ENCODE results near the gene KLF7. TPM values are rescaled to one million over a fixed set of nuclear protein-coding genes. Genes with fewer than 3 reads are reported as not detected.

The KLF7 gene
- total RNA-seq, 1 donor: 31.1 TPM

DNA sequence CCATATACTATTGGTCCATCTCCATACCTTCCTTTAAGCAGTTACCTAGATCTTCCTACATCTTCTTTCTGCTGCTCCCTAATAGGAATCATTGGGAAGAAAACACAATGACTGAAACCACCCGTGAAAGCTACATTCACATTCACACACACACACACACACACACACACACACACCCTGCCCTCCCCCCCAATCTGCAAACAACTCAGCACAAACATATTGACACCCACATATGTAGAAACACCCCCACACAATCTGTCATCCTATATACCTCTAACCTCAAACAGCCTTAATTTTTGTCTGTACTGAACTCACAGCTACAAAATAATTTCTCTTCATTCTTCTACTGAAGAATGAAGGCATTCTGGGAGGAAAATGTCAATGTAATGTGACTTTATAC is 63.8 kb downstream of the KLF7 start:
- Histone ChIP-seq H3K4me2 (ENCODE audit: insufficient read depth, low read length) (no peak overlapping the region), H3K79me2 (ENCODE audit: insufficient read depth, low read length) (peaks cover 83% of the 10 kb centered on the region), H3K27me3 (ENCODE audit: insufficient read depth, low read length) (no peaks in the 10 kb centered on the region), H3K4me3 (ENCODE audit: insufficient read depth, low read length) (no peak overlapping the region), H3K4me1 (ENCODE audit: insufficient read depth, low read length) (no peaks in the 10 kb centered on the region), H3K9me3 (ENCODE audit: low read depth, low read length) (no peaks in the 10 kb centered on the region), H3K27ac (ENCODE audit: low read depth, low read length) (no peak overlapping the region), H3K36me3 (ENCODE audit: insufficient read depth, low read length) (peaks cover 52% of the 10 kb centered on the region), H4K20me1 (ENCODE audit: insufficient read depth, low read length) (peaks cover 44% of the 10 kb centered on the region), H2AFZ (ENCODE audit: low read length) (no peak overlapping the region)
- no peak for DNase-seq (ENCODE audit: insufficient read length, low spot score, missing footprints)
- TF ChIP-seq, protein P1, sequence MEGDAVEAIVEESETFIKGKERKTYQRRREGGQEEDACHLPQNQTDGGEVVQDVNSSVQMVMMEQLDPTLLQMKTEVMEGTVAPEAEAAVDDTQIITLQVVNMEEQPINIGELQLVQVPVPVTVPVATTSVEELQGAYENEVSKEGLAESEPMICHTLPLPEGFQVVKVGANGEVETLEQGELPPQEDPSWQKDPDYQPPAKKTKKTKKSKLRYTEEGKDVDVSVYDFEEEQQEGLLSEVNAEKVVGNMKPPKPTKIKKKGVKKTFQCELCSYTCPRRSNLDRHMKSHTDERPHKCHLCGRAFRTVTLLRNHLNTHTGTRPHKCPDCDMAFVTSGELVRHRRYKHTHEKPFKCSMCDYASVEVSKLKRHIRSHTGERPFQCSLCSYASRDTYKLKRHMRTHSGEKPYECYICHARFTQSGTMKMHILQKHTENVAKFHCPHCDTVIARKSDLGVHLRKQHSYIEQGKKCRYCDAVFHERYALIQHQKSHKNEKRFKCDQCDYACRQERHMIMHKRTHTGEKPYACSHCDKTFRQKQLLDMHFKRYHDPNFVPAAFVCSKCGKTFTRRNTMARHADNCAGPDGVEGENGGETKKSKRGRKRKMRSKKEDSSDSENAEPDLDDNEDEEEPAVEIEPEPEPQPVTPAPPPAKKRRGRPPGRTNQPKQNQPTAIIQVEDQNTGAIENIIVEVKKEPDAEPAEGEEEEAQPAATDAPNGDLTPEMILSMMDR (IDR thresholded peaks at IDR 0.05; ENCODE audit: extremely low read depth, low read depth, low read length): no peak

DNA sequence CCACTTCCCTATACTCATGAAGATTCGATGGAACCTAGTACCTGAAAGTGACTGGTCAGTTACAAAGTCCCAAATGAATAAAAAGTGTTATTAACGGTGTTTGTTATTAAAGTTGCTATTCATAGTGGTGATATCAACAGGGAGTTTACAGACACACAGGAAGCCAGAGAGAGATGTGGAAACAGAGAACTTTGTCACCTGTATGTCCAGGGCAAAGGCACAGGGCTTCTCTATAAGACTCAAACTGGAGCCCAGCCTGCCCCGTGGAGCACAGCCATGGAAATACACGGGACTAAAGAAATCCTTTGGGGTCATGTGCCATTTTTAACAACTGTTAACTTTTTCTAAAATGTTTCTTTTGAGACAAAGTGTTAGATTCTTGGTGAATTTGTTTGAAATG is 68.5 kb downstream of the KLF7 start:
- Histone ChIP-seq H3K27me3 (ENCODE audit: insufficient read depth, low read length) (no peaks in the 10 kb centered on the region), H4K20me1 (ENCODE audit: insufficient read depth, low read length) (peaks cover 20% of the 10 kb centered on the region), H3K9me3 (ENCODE audit: low read depth, low read length) (no peaks in the 10 kb centered on the region), H3K4me3 (ENCODE audit: insufficient read depth, low read length) (no peak overlapping the region), H3K4me2 (ENCODE audit: insufficient read depth, low read length) (no peak overlapping the region), H3K27ac (ENCODE audit: low read depth, low read length) (no peak overlapping the region), H3K79me2 (ENCODE audit: insufficient read depth, low read length) (peaks cover 75% of the 10 kb centered on the region), H3K4me1 (ENCODE audit: insufficient read depth, low read length) (no peaks in the 10 kb centered on the region), H3K36me3 (ENCODE audit: insufficient read depth, low read length) (peaks cover 13% of the 10 kb centered on the region), H2AFZ (ENCODE audit: low read length) (no peak overlapping the region)
- DNase-seq (ENCODE audit: insufficient read length, low spot score, missing footprints): no peak
- TF ChIP-seq, protein P1 (IDR thresholded peaks at IDR 0.05; ENCODE audit: extremely low read depth, low read depth, low read length): no peak

DNA sequence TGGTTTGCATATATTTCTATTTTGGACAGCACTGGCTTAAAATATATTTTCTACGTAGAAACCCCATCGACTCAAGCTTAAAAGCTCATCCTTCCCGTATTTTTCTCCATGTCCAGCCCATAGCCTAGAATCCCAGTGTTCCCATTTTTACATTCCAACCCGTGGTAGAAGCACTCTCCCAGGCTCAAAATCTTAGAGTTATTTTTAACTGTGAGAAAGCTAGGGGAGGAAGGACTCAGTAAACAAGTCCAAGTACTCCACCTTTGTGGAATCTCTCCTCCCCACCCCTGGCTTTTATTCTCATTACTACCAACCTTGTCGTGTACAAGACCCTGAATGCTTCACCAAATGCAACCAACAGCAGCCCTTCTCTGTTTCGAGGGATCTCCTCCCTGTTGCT is 69.8 kb downstream of the KLF7 start:
- no peaks in the 10 kb centered on the region for H3K9me3 ChIP-seq (ENCODE audit: low read depth, low read length)
- TF ChIP-seq, protein P1 (IDR thresholded peaks at IDR 0.05; ENCODE audit: extremely low read depth, low read depth, low read length): no peak

DNA sequence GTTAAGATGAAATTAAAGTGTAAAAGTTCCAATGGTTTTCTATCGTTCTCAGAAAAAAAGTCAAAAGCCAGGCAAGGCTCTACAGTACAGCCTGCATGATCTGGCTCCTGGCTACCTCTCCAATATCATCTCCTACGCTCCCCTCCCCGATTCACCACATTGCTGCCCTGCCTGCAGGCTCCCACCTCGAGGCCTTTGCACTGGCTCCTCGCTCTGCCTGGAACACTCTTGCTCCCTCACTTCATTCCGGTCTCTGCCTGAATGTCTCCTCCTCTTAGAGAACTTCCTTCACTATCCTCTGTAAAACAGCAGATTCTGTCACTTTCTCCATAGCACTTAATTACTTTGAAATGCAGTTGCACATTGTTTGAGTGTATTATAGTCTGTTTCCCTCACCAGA is 72.5 kb downstream of the KLF7 start:
- TF ChIP-seq, protein P1 (IDR thresholded peaks at IDR 0.05; ENCODE audit: extremely low read depth, low read depth, low read length): no peak
- peaks cover 78% of the 10 kb centered on the region for H3K79me2 ChIP-seq (ENCODE audit: insufficient read depth, low read length)
- peaks cover 7% of the 10 kb centered on the region for H3K36me3 ChIP-seq (ENCODE audit: insufficient read depth, low read length)
- no peak overlapping the region for H3K27ac ChIP-seq (ENCODE audit: low read depth, low read length)
- no peaks in the 10 kb centered on the region for H3K4me1 ChIP-seq (ENCODE audit: insufficient read depth, low read length)
- no peak for DNase-seq (ENCODE audit: insufficient read length, low spot score, missing footprints)
- peaks cover 36% of the 10 kb centered on the region for H4K20me1 ChIP-seq (ENCODE audit: insufficient read depth, low read length)
- H3K4me2 ChIP-seq (ENCODE audit: insufficient read depth, low read length): no peak overlapping the region
- H3K9me3 ChIP-seq (ENCODE audit: low read depth, low read length): no peaks in the 10 kb centered on the region
- no peaks in the 10 kb centered on the region for H3K27me3 ChIP-seq (ENCODE audit: insufficient read depth, low read length)
- no peak overlapping the region for H2AFZ ChIP-seq (ENCODE audit: low read length)
- H3K4me3 ChIP-seq (ENCODE audit: insufficient read depth, low read length): no peak overlapping the region

More for the DNA sequence above, 69.8 kb downstream of the KLF7 start:
- no peak overlapping the region for H3K27ac ChIP-seq (ENCODE audit: low read depth, low read length)
- no peak overlapping the region for H3K4me2 ChIP-seq (ENCODE audit: insufficient read depth, low read length)
- H2AFZ ChIP-seq (ENCODE audit: low read length): no peak overlapping the region
- peaks cover 74% of the 10 kb centered on the region for H3K79me2 ChIP-seq (ENCODE audit: insufficient read depth, low read length)
- peaks cover 18% of the 10 kb centered on the region for H4K20me1 ChIP-seq (ENCODE audit: insufficient read depth, low read length)
- H3K4me3 ChIP-seq (ENCODE audit: insufficient read depth, low read length): no peak overlapping the region
- no peak for DNase-seq (ENCODE audit: insufficient read length, low spot score, missing footprints)
- no peaks in the 10 kb centered on the region for H3K4me1 ChIP-seq (ENCODE audit: insufficient read depth, low read length)
- H3K27me3 ChIP-seq (ENCODE audit: insufficient read depth, low read length): no peaks in the 10 kb centered on the region
- peaks cover 13% of the 10 kb centered on the region for H3K36me3 ChIP-seq (ENCODE audit: insufficient read depth, low read length)

All from osteoblast (primary cell).